Middle frontal gyrus (tissue), 1 donor: ENCODE results near the gene PRKAR2A.
"Not testable (repeated sequence)": the region's sequence is repeated elsewhere in the genome, so short reads cannot be mapped to it uniquely, and the experiment has no call there.

Experiments used
- DNase-seq: peaks from one replicate; pipeline ENCODE4 v3.0.0-alpha.2; 2015; ENCODE audit warnings: low spot score; ENCODE audit errors: extremely low spot score

PRKAR2A gene

DNA sequence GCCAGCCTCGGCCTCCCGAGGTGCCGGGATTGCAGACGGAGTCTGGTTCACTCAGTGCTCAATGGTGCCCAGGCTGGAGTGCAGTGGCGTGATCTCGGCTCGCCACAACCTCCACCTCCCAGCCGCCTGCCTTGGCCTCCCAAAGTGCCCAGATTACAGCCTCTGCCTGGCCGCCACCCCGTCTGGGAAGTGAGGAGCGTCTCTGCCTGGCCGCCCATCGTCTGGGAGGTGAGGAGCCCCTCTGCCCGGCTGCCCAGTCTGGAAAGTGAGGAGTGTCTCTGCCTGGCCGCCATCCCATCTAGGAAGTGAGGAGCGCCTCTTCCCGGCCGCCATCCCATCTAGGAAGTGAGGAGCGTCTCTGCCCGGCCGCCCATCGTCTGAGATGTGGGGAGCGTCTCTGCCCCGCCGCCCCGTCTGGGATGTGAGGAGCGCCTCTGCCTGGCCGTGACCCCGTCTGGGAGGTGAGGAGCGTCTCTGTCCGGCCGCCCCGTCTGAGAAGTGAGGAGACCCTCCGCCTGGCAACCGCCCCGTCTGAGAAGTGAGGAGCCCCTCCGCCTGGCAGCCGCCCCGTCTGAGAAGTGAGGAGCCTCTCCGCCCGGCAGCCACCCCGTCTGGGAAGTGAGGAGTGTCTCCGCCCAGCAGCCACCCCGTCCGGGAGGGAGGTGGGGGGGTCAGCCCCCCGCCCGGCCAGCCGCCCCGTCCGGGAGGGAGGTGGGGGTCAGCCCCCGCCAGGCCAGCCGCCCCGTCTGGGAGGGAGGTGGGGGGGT is 113.7 kb downstream of the PRKAR2A start:
- not testable (repeated sequence) for DNase-seq

DNA sequence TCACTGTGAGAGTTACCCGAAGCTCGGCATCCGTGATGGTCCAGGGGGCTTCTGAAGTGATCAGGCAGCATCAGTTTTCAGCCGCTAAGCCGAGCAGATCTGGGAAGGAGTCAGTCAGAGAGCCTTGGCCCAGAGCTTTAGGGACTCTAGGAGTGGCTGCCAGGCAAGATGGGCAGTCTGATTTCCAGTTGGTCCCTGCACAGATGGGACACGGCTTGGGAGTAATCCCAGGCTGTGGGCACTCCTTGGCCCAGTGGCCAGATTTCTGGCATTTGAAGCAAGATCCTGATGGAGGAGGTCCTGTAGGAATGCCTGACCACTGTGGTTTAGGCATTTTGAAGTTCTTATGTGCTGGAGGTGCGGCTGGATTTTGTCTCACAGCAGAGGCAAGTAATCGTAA is 120.2 kb downstream of the PRKAR2A start:
- no peak for DNase-seq

DNA sequence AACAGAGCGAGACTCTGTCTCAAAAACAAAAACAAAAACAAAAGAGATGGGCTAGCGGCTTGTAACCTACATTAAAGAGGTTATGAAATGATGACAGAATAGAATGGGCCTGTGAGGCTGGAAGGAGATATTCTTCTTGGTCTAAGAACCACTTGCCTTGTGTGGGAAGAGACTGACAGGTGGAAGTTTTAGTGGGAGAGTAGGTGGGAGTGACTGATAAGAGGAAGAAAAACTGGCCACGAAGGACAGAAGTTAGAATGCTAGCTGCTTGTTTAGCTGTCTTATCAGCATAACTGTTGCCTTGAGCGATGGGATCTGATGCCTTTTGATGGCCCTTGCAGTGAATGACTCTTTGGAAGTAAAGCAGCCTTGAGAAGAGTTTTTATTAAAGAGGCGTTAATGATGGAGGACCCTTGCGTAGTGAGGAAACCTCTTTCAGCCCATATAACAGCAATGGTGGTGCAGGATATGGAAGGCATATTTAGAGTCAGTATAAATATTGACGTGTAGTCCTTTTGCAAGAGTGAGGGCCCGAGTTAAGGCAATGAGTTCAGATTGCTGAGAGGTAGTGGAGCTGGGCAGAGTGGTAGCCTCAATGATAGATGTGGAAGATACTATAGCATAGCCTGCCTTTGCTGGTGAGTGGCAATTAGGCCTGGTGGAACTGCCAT is 122.4 kb downstream of the PRKAR2A start:
- DNase-seq = not testable (repeated sequence)

GRCh38 chr3:48723725-48724124 is 123.9 kb downstream of the PRKAR2A start:
- DNase-seq = no peak

GRCh38 chr3:48723293-48723692 is 124.4 kb downstream of the PRKAR2A start:
- DNase-seq = not testable (repeated sequence)

GRCh38 chr3:48716982-48717746 is 130.5 kb downstream of the PRKAR2A start, which contains the start of gene IP6K2:
IP6K2 (minus strand) TSS chr3:48717221; CDS start chr3:48695291, 21,930 bp downstream.
- peak; percentile 97 for DNase-seq

DNA sequence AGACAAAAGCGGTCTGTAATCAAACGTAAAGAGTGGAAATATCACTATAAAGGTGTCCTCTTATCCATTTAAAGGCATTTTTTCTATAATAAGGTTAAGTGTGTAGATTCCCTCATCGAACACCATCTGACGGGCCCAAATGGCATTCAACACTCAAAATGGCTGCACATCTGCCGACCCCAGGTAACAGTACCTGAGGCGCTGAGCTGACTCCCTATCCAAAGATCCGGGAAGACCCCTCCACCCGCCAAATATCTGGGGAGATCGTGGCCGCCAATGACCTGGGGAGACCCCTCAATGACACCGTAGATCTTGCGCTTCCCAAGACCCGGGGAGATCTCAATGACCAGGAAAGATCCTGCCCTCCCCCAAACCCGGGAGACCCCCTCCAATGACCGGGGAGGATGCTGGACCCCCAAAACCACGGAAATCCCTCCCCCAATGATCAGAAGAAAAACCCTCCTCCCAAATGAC is 131.1 kb downstream of the PRKAR2A start:
- DNase-seq = no peak

GRCh38 chr3:48715174-48715800 is 132.4 kb downstream of the PRKAR2A start:
- no peak for DNase-seq

DNA sequence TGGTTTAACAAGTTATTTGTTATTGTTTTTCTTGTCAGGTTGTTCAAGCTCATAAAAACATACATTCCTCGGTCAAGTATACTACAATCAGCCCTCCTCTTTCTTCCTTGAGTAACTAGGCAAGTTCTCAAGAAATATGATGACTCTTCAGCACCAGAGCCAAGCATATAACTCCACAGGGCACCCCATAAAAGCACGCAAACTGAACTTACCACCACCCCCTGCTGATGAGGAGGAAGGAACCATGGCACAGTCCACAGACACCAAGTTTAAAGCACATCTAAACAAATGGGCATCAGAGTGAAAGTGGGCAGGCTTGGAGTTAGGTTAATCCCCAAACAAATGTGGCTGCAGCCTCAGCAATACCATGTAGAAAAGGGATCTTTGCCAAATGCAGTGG is 135.9 kb downstream of the PRKAR2A start:
- DNase-seq = no peak

- DNase-seq = no peak
Observed at GRCh38 chr3:48709051-48709461, 138.6 kb downstream of the PRKAR2A start.

DNA sequence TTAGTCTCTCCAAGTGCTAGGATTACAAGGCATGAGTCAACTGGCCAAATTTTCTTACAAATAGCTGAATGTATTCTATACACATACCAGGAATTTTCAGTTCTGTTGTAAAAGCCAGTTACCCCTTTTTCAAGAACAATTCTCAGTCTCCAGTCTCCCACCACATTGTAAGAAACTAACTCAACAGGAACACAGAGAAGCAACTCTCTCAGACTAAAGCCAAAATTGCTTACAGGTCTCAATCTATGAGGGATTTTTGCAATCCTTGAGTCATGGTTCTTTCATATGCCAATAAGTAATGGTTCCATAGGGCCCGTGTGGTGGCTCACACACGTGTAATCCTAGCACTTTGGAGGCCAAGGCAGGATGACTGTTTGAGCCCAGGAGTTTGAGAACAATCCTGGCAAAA is 139.2 kb downstream of the PRKAR2A start:
- DNase-seq = no peak

GRCh38 chr3:48707157-48707556 is 140.5 kb downstream of the PRKAR2A start:
- DNase-seq = no peak

- DNase-seq = no peak
Observed at GRCh38 chr3:48702320-48702920, 145.3 kb downstream of the PRKAR2A start.

DNA sequence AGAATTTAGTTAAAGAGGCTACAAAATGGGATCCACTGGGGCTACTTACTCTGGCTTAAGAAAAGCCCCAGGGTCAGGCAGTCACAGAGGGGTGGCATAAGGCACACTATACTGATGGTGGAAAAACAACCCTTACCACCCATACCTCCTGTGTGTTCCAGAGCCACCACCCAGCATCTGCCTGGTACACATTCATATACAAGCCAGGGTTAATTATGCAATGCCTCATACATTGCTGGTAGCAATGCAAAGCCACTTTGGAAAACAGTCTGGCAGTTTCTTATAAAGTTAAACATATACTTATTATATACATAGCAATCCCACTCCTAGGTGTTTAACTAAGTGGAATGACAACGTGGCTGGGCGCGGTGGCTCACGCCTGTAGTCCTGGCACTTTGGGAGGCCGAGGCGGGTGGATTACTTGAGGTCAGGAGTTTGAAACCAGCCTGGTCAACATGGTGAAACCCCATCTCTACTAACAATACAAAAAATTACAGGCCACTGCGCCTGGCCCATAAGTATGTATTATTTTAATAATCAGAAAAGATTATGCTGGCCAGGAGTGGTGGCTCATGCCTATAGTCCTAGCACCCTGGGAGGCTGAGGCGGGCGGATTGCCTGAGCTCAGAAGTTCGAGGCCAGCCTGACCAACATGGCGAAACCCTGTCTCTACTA is 146.8 kb downstream of the PRKAR2A start:
- DNase-seq = no peak

GRCh38 chr3:48698891-48699290 is 148.8 kb downstream of the PRKAR2A start:
- no peak for DNase-seq

GRCh38 chr3:48697952-48698351 is 149.7 kb downstream of the PRKAR2A start:
- no peak for DNase-seq

DNA sequence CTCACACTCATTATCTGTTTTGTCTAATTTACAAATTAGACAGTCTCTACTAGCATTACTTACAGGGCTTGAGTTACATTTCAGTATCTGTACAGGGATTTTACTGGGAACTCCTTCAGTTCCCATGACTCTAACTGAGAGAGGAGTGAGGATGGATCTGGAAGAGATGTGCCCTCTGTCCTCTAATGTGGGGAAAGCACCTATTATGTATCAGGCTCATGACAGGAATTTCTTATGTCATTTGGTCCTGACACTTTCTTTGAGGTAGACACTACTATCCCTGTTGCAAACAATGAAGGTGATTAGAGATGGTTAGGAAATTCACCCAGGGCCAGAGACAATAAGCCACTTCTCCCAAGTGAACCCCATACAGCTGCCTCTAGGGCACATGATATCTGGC is 151.1 kb downstream of the PRKAR2A start:
- no peak for DNase-seq
